Measurements from ENCODE around the gene ABCG2. TPM values are rescaled to one million over a fixed set of nuclear protein-coding genes. Genes with fewer than 3 reads are reported as not detected.

The ABCG2 gene
- total RNA-seq, 1 experiment from 2014 or later = not detected

- intact Hi-C loops (cut with micrococcal nuclease; ENCODE audit: unreplicated experiment) = no loop called here
- POLR2A ChIA-PET (ENCODE audit: low non-redundant PET) = no interaction called here
- H3K27ac ChIP-seq (ENCODE audit: low read depth, low read length, poor library complexity, severe bottlenecking) = no peak overlapping the region
- no peaks in the 10 kb centered on the region for H3K36me3 ChIP-seq (ENCODE audit: insufficient read depth, low read length, poor library complexity, severe bottlenecking)
- no peaks in the 10 kb centered on the region for H3K9me3 ChIP-seq (ENCODE audit: low read depth, low read length, poor library complexity, severe bottlenecking)
- no peak for TF ChIP-seq EZH2 (IDR thresholded peaks at IDR 0.05; ENCODE audit: borderline replicate concordance, low read depth, low read length, poor library complexity, severe bottlenecking)
- no peak for DNase-seq (ENCODE audit: low spot score)
- no TSS peak for BruUV-seq (replicated peaks)
- CTCF ChIA-PET = no interaction called here
- no peaks in the 10 kb centered on the region for H3K27me3 ChIP-seq (replicated peaks; ENCODE audit: insufficient read depth, low read depth, low read length, poor library complexity)
- H3K4me3 ChIP-seq (ENCODE audit: low read depth, low read length, poor library complexity, severe bottlenecking) = no peak overlapping the region
- no peaks in the 10 kb centered on the region for H3K4me1 ChIP-seq (ENCODE audit: insufficient read depth, low read length, poor library complexity, severe bottlenecking)
Observed at GRCh38 chr4:88104902-88105610, 53.4 kb downstream of the ABCG2 start.

DNA sequence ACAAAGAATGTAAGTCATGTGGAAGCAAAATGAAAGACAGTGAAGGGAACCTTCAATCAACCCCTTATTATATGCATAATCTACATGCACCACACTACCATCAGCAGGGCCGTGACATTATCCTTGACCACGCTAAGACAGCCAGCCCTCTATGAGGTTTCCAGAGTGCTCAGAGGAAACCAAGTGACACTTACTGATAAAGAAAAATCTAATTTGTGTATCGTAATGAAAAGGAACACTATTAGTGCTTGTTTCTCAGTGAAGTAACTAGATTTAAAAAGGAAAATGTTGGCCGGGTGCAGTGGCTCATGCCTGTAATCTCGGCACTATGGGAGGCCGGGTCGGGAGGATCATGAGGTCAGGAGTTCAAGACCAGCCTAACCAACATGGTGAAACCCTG, 56.4 kb downstream of the ABCG2 start:
- intact Hi-C loops (cut with micrococcal nuclease; ENCODE audit: unreplicated experiment) = no loop called here
- CTCF ChIA-PET = no interaction called here

DNA sequence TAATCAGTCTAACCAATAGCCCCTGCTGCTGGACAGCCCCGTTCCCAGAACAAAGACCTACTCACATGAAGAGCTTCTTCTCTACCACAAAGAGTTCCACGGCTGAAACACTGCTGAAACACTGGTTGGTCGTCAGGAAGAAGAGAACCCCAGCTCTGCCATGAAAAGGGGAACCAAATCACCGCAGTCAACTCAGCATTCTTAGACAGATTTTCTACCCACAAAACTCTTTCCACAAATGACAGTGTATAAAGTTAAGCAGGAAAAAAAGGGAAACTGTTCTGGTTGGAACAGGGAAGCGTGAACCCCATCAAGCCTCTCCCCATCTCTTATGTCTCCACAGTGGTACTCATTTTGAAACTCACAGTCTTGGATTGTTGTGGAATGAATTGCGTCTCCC, 57.3 kb downstream of the ABCG2 start:
- H3K4me3 ChIP-seq (ENCODE audit: low read depth, low read length, poor library complexity, severe bottlenecking) = no peak overlapping the region
- no peaks in the 10 kb centered on the region for H3K27me3 ChIP-seq (replicated peaks; ENCODE audit: insufficient read depth, low read depth, low read length, poor library complexity)
- intact Hi-C loops (cut with micrococcal nuclease; ENCODE audit: unreplicated experiment) = no loop called here
- CTCF ChIA-PET = no interaction called here
- no peak overlapping the region for H3K27ac ChIP-seq (ENCODE audit: low read depth, low read length, poor library complexity, severe bottlenecking)
- no peaks in the 10 kb centered on the region for H3K36me3 ChIP-seq (ENCODE audit: insufficient read depth, low read length, poor library complexity, severe bottlenecking)
- DNase-seq (ENCODE audit: low spot score) = no peak
- H3K4me1 ChIP-seq (ENCODE audit: insufficient read depth, low read length, poor library complexity, severe bottlenecking) = no peaks in the 10 kb centered on the region
- TF ChIP-seq CTCF (conservative IDR thresholded peaks at IDR 0.05; ENCODE audit: low read depth, low read length) = no peak
- TF ChIP-seq EZH2 (IDR thresholded peaks at IDR 0.05; ENCODE audit: borderline replicate concordance, low read depth, low read length, poor library complexity, severe bottlenecking) = no peak
- BruUV-seq (replicated peaks) = no TSS peak
- no peaks in the 10 kb centered on the region for H3K9me3 ChIP-seq (ENCODE audit: low read depth, low read length, poor library complexity, severe bottlenecking)
- POLR2A ChIA-PET (ENCODE audit: low non-redundant PET) = no interaction called here

More for the DNA sequence above, 56.4 kb downstream of the ABCG2 start:
- no peak overlapping the region for H3K4me3 ChIP-seq (ENCODE audit: low read depth, low read length, poor library complexity, severe bottlenecking)
- POLR2A ChIA-PET (ENCODE audit: low non-redundant PET) = no interaction called here
- H3K36me3 ChIP-seq (ENCODE audit: insufficient read depth, low read length, poor library complexity, severe bottlenecking) = no peaks in the 10 kb centered on the region
- no peaks in the 10 kb centered on the region for H3K9me3 ChIP-seq (ENCODE audit: low read depth, low read length, poor library complexity, severe bottlenecking)
- no peaks in the 10 kb centered on the region for H3K27me3 ChIP-seq (replicated peaks; ENCODE audit: insufficient read depth, low read depth, low read length, poor library complexity)
- no TSS peak for BruUV-seq (replicated peaks)
- DNase-seq (ENCODE audit: low spot score) = no peak
- H3K4me1 ChIP-seq (ENCODE audit: insufficient read depth, low read length, poor library complexity, severe bottlenecking) = no peaks in the 10 kb centered on the region
- no peak overlapping the region for H3K27ac ChIP-seq (ENCODE audit: low read depth, low read length, poor library complexity, severe bottlenecking)
- TF ChIP-seq CTCF (conservative IDR thresholded peaks at IDR 0.05; ENCODE audit: low read depth, low read length) = no peak
- no peak for TF ChIP-seq EZH2 (IDR thresholded peaks at IDR 0.05; ENCODE audit: borderline replicate concordance, low read depth, low read length, poor library complexity, severe bottlenecking)
